Fibroblast of lung (primary cell): ENCODE measurements around the gene FBXL14. TPM values are rescaled to one million over a fixed set of nuclear protein-coding genes. Genes with fewer than 3 reads are reported as not detected.

Experiments used
- DNase-seq, 2 donors: peaks; one replicate each; pipeline versions ENCODE4 v3.0.0 to v3.0.0-alpha.2; 2010; ENCODE audit warnings: low read depth in 2 of 2
- H2AFZ ChIP-seq: 2 replicates; pipeline ENCODE4 v1.5.1; 2012; ENCODE audit warnings: low read length, control low read depth, inconsistent platforms
- H3K27ac ChIP-seq: 2 replicates; pipeline ENCODE4 v1.5.1; 2011; ENCODE audit warnings: low read length, control low read depth; ENCODE audit not compliant: insufficient read depth
- H3K27me3 ChIP-seq: 2 replicates; pipeline ENCODE4 v1.5.1; 2011; ENCODE audit warnings: mild to moderate bottlenecking, low read length; ENCODE audit not compliant: control insufficient read depth, insufficient read depth
- H3K36me3 ChIP-seq: 2 replicates; pipeline ENCODE4 v1.5.1; 2011; ENCODE audit warnings: low read length; ENCODE audit not compliant: control insufficient read depth, insufficient read depth
- H3K4me1 ChIP-seq: 2 replicates; pipeline ENCODE4 v1.5.1; 2011; ENCODE audit warnings: low read length; ENCODE audit not compliant: control insufficient read depth, insufficient read depth; ENCODE audit errors: extremely low read depth
- H3K4me2 ChIP-seq: 2 replicates; pipeline ENCODE4 v1.5.1; 2011; ENCODE audit warnings: low read length, control low read depth; ENCODE audit not compliant: insufficient read depth; ENCODE audit errors: extremely low read depth
- H3K4me3 ChIP-seq, 4 experiments: fragments of 200-600 bp in 1 of 4; sonication (generic) in 1 of 4; replicated peaks in 1 of 4; 2 replicates each; pipeline ENCODE4 v1.5.1; 2011 to 2016; ENCODE audit warnings: low read length in 4 of 4, low read depth in 3 of 4, mild to moderate bottlenecking in 3 of 4, control low read depth in 2 of 4, inconsistent platforms in 1 of 4, mixed read lengths in 1 of 4; ENCODE audit not compliant: insufficient read depth in 1 of 4; ENCODE audit errors: control extremely low read depth in 1 of 4
- H3K79me2 ChIP-seq: 2 replicates; pipeline ENCODE4 v1.5.1; 2012; ENCODE audit warnings: mild to moderate bottlenecking, low read length, inconsistent platforms; ENCODE audit not compliant: control insufficient read depth, insufficient read depth
- H3K9ac ChIP-seq: 2 replicates; pipeline ENCODE4 v1.5.1; 2011; ENCODE audit warnings: mild to moderate bottlenecking, low read length, control low read depth; ENCODE audit not compliant: insufficient read depth
- H3K9me3 ChIP-seq: 2 replicates; pipeline ENCODE4 v1.5.1; 2012; ENCODE audit warnings: low read depth, low read length; ENCODE audit not compliant: control insufficient read depth, insufficient read depth
- H4K20me1 ChIP-seq: 2 replicates; pipeline ENCODE4 v1.5.1; 2011; ENCODE audit warnings: low read length; ENCODE audit not compliant: control insufficient read depth, insufficient read depth; ENCODE audit errors: extremely low read depth
- EZH2 ChIP-seq: IDR thresholded peaks from 2 replicates; pipeline ENCODE4 v1.5.1; 2012; ENCODE audit warnings: low read length, control low read depth, mild to moderate bottlenecking; ENCODE audit errors: missing control alignments
- polyA plus RNA-seq, 2 donors: library from polyadenylated mRNA; depleted of rRNA in 1 of 2; stranded (reverse) in 1 of 2; unstranded in 1 of 2; fragments of >200 nt; gene quantifications; 2 replicates each; pipeline ENCODE4 v1.2.1, GENCODE V29; 2011 to 2012; ENCODE audit warnings: missing spikeins in 1 of 2
- total RNA-seq: library from RNA; depleted of rRNA; stranded (reverse); fragments of >200 nt; gene quantifications from 2 replicates; pipeline ENCODE4 v1.2.1, GENCODE V29; 2014
- TF ChIP-seq, protein P1 (sequence below), 2 donors: IDR thresholded peaks in 1 of 2; conservative IDR thresholded peaks in 1 of 2; 1 replicate in 1 of 2; 2 replicates in 1 of 2; pipeline ENCODE4 v1.5.1; 2011 to 2012; ENCODE audit warnings: low read length in 2 of 2, control low read depth in 1 of 2, inconsistent platforms in 1 of 2, low read depth in 1 of 2, mild to moderate bottlenecking in 1 of 2

FBXL14 gene
- total and polyA plus RNA-seq, 2 donors (not counting 1 experiment from before 2014, with no cell fraction given), result 2.6 to 6.4 TPM

DNA sequence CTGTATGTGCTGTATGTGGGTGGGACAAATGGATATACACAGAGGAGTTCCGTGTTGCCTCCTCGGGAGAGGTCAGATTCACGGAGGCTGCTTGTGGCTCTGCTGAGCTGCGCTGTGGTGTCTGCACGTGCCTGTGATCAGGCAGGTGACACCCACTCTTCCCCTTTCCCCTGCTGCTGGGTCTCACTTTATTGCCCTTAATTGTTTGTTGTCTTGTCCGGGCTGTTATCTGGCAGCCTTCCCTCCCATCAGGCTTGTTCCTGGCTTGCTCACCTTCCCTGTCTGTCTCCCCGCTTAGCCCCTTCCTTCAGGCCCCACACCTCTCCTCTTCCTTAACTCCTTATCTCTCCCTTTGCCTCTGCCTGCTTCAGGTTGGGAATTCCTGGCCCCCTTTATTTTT is 48.1 kb upstream of the FBXL14 start:
- no peaks in the 10 kb centered on the region for H3K27me3 ChIP-seq
- H4K20me1 ChIP-seq, result no peaks in the 10 kb centered on the region
- DNase-seq, result no peak
- peaks cover 13% of the 10 kb centered on the region for H3K4me1 ChIP-seq
- H2AFZ ChIP-seq, result no peak overlapping the region
- TF ChIP-seq EZH2, result no peak
- TF ChIP-seq, protein P1, sequence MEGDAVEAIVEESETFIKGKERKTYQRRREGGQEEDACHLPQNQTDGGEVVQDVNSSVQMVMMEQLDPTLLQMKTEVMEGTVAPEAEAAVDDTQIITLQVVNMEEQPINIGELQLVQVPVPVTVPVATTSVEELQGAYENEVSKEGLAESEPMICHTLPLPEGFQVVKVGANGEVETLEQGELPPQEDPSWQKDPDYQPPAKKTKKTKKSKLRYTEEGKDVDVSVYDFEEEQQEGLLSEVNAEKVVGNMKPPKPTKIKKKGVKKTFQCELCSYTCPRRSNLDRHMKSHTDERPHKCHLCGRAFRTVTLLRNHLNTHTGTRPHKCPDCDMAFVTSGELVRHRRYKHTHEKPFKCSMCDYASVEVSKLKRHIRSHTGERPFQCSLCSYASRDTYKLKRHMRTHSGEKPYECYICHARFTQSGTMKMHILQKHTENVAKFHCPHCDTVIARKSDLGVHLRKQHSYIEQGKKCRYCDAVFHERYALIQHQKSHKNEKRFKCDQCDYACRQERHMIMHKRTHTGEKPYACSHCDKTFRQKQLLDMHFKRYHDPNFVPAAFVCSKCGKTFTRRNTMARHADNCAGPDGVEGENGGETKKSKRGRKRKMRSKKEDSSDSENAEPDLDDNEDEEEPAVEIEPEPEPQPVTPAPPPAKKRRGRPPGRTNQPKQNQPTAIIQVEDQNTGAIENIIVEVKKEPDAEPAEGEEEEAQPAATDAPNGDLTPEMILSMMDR (conservative IDR thresholded peaks at IDR 0.05 in 1 of 2, IDR thresholded peaks at IDR 0.05 in 1 of 2; ENCODE audit: low read depth in 1 of 2, low read length in 2 of 2), result no peak
- peaks cover 17% of the 10 kb centered on the region for H3K36me3 ChIP-seq
- no peak overlapping the region for H3K4me3 ChIP-seq
- no peak overlapping the region for H3K4me2 ChIP-seq
- no peaks in the 10 kb centered on the region for H3K9me3 ChIP-seq
- H3K9ac ChIP-seq, result no peak overlapping the region
- no peak overlapping the region for H3K27ac ChIP-seq
- H3K79me2 ChIP-seq, result peaks cover 15% of the 10 kb centered on the region

GRCh38 chr12:1640328-1641234 is 46.2 kb upstream of the FBXL14 start:
- H3K4me3 ChIP-seq, result no peak overlapping the region
- H3K79me2 ChIP-seq, result peaks cover 10% of the 10 kb centered on the region
- H2AFZ ChIP-seq, result no peak overlapping the region
- no peak overlapping the region for H3K4me2 ChIP-seq
- H3K27me3 ChIP-seq, result no peaks in the 10 kb centered on the region
- peaks cover 8% of the 10 kb centered on the region for H3K36me3 ChIP-seq
- TF ChIP-seq, protein P1 (conservative IDR thresholded peaks at IDR 0.05 in 1 of 2, IDR thresholded peaks at IDR 0.05 in 1 of 2; ENCODE audit: low read depth in 1 of 2, low read length in 2 of 2), result no peak
- TF ChIP-seq EZH2, result no peak
- no peak overlapping the region for H3K9ac ChIP-seq
- H4K20me1 ChIP-seq, result no peaks in the 10 kb centered on the region
- H3K27ac ChIP-seq, result no peak overlapping the region
- peaks cover 13% of the 10 kb centered on the region for H3K4me1 ChIP-seq
- no peaks in the 10 kb centered on the region for H3K9me3 ChIP-seq
- no peak for DNase-seq

- no peaks in the 10 kb centered on the region for H3K27me3 ChIP-seq
- DNase-seq, result no peak
- H3K27ac ChIP-seq, result no peak overlapping the region
- H3K79me2 ChIP-seq, result peaks cover 6% of the 10 kb centered on the region
- H4K20me1 ChIP-seq, result no peaks in the 10 kb centered on the region
- TF ChIP-seq, protein P1 (conservative IDR thresholded peaks at IDR 0.05 in 1 of 2, IDR thresholded peaks at IDR 0.05 in 1 of 2; ENCODE audit: low read depth in 1 of 2, low read length in 2 of 2), result no peak
- no peak for TF ChIP-seq EZH2
- H3K9me3 ChIP-seq, result no peaks in the 10 kb centered on the region
- H3K4me3 ChIP-seq, result no peak overlapping the region
- peaks cover 5% of the 10 kb centered on the region for H3K36me3 ChIP-seq
- H2AFZ ChIP-seq, result no peak overlapping the region
- H3K4me2 ChIP-seq, result no peak overlapping the region
- no peak overlapping the region for H3K9ac ChIP-seq
- H3K4me1 ChIP-seq, result peaks cover 8% of the 10 kb centered on the region
These were observed 45.2 kb upstream of the FBXL14 start for GRCh38 chr12:1639538-1639937.
